Cardiac muscle cell (in vitro differentiated cells and primary cell): ENCODE data around the gene OR52H1. TPM values are rescaled to one million over a fixed set of nuclear protein-coding genes. Genes with fewer than 3 reads are reported as not detected.

Source experiments
- DNase-seq, 2 donors: peaks; one replicate each; pipeline versions ENCODE4 v3.0.0 to v3.0.0-alpha.2; 2010 to 2017; ENCODE audit warnings: low read depth in 1 of 2, low spot score in 1 of 2
- H3K27ac ChIP-seq: fragments of 200-600 bp; sonication (generic); 2 replicates; pipeline ENCODE4 v1.5.1; 2016
- H3K27me3 ChIP-seq: fragments of 200-600 bp; sonication (generic); 2 replicates; pipeline ENCODE4 v1.6.0; 2016; ENCODE audit warnings: control low read depth
- H3K36me3 ChIP-seq: fragments of 200-600 bp; sonication (generic); 2 replicates; pipeline ENCODE4 v1.5.1; 2016; ENCODE audit warnings: control low read depth
- H3K4me1 ChIP-seq: fragments of 200-600 bp; sonication (generic); 2 replicates; pipeline ENCODE4 v1.8.1; 2017; ENCODE audit warnings: low read depth, mild to moderate bottlenecking, mixed run types
- H3K4me3 ChIP-seq: fragments of 200-600 bp; sonication (generic); 2 replicates; pipeline ENCODE4 v1.5.1; 2016; ENCODE audit warnings: mild to moderate bottlenecking
- H3K9me3 ChIP-seq: fragments of 200-600 bp; sonication (generic); 2 replicates; pipeline ENCODE4 v1.5.1; 2017; ENCODE audit warnings: low read depth, mild to moderate bottlenecking, control low read depth
- CTCF ChIP-seq: IDR thresholded peaks from 2 replicates; pipeline ENCODE4 v1.5.1; 2012; ENCODE audit warnings: low read depth, mild to moderate bottlenecking, low read length
- polyA plus RNA-seq: library from polyadenylated mRNA; unstranded; fragments of >200 nt; fragmentation: Nextera tagmentation; extraction: Ambion mirVana; gene quantifications from 2 replicates; pipeline ENCODE4 v1.2.1, GENCODE V29; 2016
- total RNA-seq: library from RNA; depleted of rRNA; stranded (reverse); fragments of >200 nt; gene quantifications from 2 replicates; pipeline ENCODE4 v1.2.3, GENCODE V29; 2016

Gene OR52H1
- total and polyA plus RNA-seq, 2 experiments from 2014 or later: 0.43 to 0.83 TPM

DNA sequence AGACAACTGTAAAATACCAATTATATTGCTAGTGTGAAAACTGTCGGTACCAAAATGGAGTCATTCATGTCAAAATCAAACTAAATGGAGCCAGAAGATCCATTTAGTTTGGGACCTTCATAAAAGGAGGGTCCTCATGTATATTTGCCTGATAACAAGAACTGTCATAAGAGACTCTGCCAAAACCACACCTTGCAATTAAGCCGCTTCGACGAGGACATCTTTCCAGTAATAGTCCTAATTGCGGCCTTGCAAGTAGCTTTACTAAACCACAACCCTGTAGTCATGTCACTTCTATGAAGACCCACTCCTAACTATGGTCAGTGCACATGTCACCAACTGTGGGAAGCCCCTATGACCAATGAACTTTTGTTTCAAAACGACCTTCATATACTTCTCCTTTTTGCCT lies 47.9 kb downstream of the OR52H1 start:
- no peak for DNase-seq

DNA sequence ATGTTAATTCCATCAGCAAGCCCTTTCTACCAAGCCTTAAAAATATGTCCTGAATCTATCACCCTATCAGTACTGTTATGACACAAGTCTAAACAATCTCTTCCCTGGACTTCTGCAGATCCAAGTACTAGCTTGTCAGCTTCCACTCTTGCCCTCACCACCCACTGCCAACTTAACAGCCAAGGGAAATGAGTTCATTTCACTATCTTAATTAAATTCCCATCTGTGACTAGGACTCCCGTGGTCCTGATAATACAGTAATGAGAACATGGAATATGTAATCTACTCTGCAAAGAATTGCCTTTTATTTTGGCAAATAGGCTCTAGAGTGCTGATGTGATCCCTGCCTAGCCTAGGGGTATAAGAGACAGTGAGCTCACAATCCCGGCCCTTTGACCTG lies 48.7 kb downstream of the OR52H1 start:
- no peaks in the 10 kb centered on the region for H3K4me1 ChIP-seq
- H3K9me3 ChIP-seq: no peaks in the 10 kb centered on the region
- H3K27ac ChIP-seq: no peak overlapping the region
- H3K27me3 ChIP-seq: no peaks in the 10 kb centered on the region
- TF ChIP-seq CTCF: no peak
- no peak overlapping the region for H3K4me3 ChIP-seq
- H3K36me3 ChIP-seq: no peaks in the 10 kb centered on the region
- DNase-seq: no peak

More for the DNA sequence above, 47.9 kb downstream of the OR52H1 start:
- H3K4me1 ChIP-seq: no peaks in the 10 kb centered on the region
- no peaks in the 10 kb centered on the region for H3K27me3 ChIP-seq
- no peak overlapping the region for H3K27ac ChIP-seq
- no peak for TF ChIP-seq CTCF
- no peak overlapping the region for H3K4me3 ChIP-seq
- H3K36me3 ChIP-seq: no peaks in the 10 kb centered on the region
- no peaks in the 10 kb centered on the region for H3K9me3 ChIP-seq

Other genes starting within 250 kb of the OR52H1 start
- gene OR51B4, start 246.6 kb downstream of the OR52H1 start, total RNA-seq: 0.57 and 0.85 TPM in 2 replicates
- gene OR51B4, start 246.6 kb downstream of the OR52H1 start, polyA plus RNA-seq: 0.24 TPM in 1 of 2 replicates, not detected in the other
- 1.6 TPM in 1 of 2 replicates, not detected in the other for gene OR51B2, start 224.2 kb downstream of the OR52H1 start, total RNA-seq
- gene OR51B2, start 224.2 kb downstream of the OR52H1 start, polyA plus RNA-seq: not detected in 2 replicates
- gene OR51B5, start 205.0 kb downstream of the OR52H1 start, total RNA-seq: 1.4 and 3.6 TPM in 2 replicates
- gene OR51B5, start 205.0 kb downstream of the OR52H1 start, polyA plus RNA-seq: 0.25 and 1.1 TPM in 2 replicates
- gene OR51B6, start 197.0 kb downstream of the OR52H1 start, total RNA-seq: not detected in 2 replicates
- gene OR51B6, start 197.0 kb downstream of the OR52H1 start, polyA plus RNA-seq: 0.39 TPM in 1 of 2 replicates, not detected in the other
- not detected in 2 replicates for gene OR51M1, start 164.7 kb downstream of the OR52H1 start, total RNA-seq
- gene OR51M1, start 164.7 kb downstream of the OR52H1 start, polyA plus RNA-seq: not detected in 2 replicates
- not detected in 2 replicates for gene OR51Q1, start 126.4 kb downstream of the OR52H1 start, total RNA-seq
- gene OR51Q1, start 126.4 kb downstream of the OR52H1 start, polyA plus RNA-seq: not detected in 2 replicates
- 0.60 TPM in 1 of 2 replicates, not detected in the other for gene OR51I1, start 107.0 kb downstream of the OR52H1 start, total RNA-seq
- not detected in 2 replicates for gene OR51I1, start 107.0 kb downstream of the OR52H1 start, polyA plus RNA-seq
- not detected in 2 replicates for gene OR51I2, start 99.2 kb downstream of the OR52H1 start, total RNA-seq
- gene OR51I2, start 99.2 kb downstream of the OR52H1 start, polyA plus RNA-seq: 0.19 TPM in 1 of 2 replicates, not detected in the other
- not detected in 2 replicates for gene OR52D1, start 59.9 kb downstream of the OR52H1 start, total RNA-seq
- 0.82 TPM in 1 of 2 replicates, not detected in the other for gene OR52D1, start 59.9 kb downstream of the OR52H1 start, polyA plus RNA-seq
- 0.81 and 1.9 TPM in 2 replicates for gene UBQLN3, start 38.6 kb downstream of the OR52H1 start, total RNA-seq
- 0.52 TPM in 1 of 2 replicates, not detected in the other for gene UBQLN3, start 38.6 kb downstream of the OR52H1 start, polyA plus RNA-seq
- gene UBQLNL, start 31.8 kb downstream of the OR52H1 start, total RNA-seq: 0.92 and 3.4 TPM in 2 replicates
- gene UBQLNL, start 31.8 kb downstream of the OR52H1 start, polyA plus RNA-seq: 2.1 and 2.4 TPM in 2 replicates
- gene OR52B6, start 32.3 kb upstream of the OR52H1 start, total RNA-seq: not detected in 2 replicates
- gene OR52B6, start 32.3 kb upstream of the OR52H1 start, polyA plus RNA-seq: 0.52 TPM in 1 of 2 replicates, not detected in the other
- gene TRIM6, start 48.1 kb upstream of the OR52H1 start, total RNA-seq: 5.5 and 11.4 TPM in 2 replicates
- 4.3 and 10.8 TPM in 2 replicates for gene TRIM6, start 48.1 kb upstream of the OR52H1 start, polyA plus RNA-seq
- 0.81 and 2.4 TPM in 2 replicates for gene TRIM34, start 76.5 kb upstream of the OR52H1 start, total RNA-seq
- 1.6 and 2.4 TPM in 2 replicates for gene TRIM34, start 76.5 kb upstream of the OR52H1 start, polyA plus RNA-seq
- 13.4 and 18.0 TPM in 2 replicates for gene TRIM5, start 136.5 kb upstream of the OR52H1 start, total RNA-seq
- 12.6 and 19.9 TPM in 2 replicates for gene TRIM5, start 136.5 kb upstream of the OR52H1 start, polyA plus RNA-seq
- gene TRIM22, start 141.2 kb upstream of the OR52H1 start, total RNA-seq: 0.07 TPM in 1 of 2 replicates, not detected in the other
- gene TRIM22, start 141.2 kb upstream of the OR52H1 start, polyA plus RNA-seq: 0.32 and 1.3 TPM in 2 replicates
- not detected in 2 replicates for gene OR56B1, start 187.9 kb upstream of the OR52H1 start, total RNA-seq
- not detected in 2 replicates for gene OR56B1, start 187.9 kb upstream of the OR52H1 start, polyA plus RNA-seq
- not detected in 2 replicates for gene OR52N4, start 205.7 kb upstream of the OR52H1 start, total RNA-seq
- gene OR52N4, start 205.7 kb upstream of the OR52H1 start, polyA plus RNA-seq: not detected in 2 replicates
- gene OR52N5, start 234.8 kb upstream of the OR52H1 start, total RNA-seq: 0.06 TPM in 1 of 2 replicates, not detected in the other
- 0.10 TPM in 1 of 2 replicates, not detected in the other for gene OR52N5, start 234.8 kb upstream of the OR52H1 start, polyA plus RNA-seq
- gene OR52N1, start 242.7 kb upstream of the OR52H1 start, total RNA-seq: not detected in 2 replicates
- gene OR52N1, start 242.7 kb upstream of the OR52H1 start, polyA plus RNA-seq: not detected in 2 replicates